ENCODE data around the gene PAK1. TPM values are rescaled to one million over a fixed set of nuclear protein-coding genes. Genes with fewer than 3 reads are reported as not detected.

PAK1 gene
- total and polyA plus RNA-seq, 9 of the 15 experiments (the other 6 are each of a cell fraction or from before 2014, with no cell fraction given), result 0.52 to 11.7 (median 1.9) TPM

DNA sequence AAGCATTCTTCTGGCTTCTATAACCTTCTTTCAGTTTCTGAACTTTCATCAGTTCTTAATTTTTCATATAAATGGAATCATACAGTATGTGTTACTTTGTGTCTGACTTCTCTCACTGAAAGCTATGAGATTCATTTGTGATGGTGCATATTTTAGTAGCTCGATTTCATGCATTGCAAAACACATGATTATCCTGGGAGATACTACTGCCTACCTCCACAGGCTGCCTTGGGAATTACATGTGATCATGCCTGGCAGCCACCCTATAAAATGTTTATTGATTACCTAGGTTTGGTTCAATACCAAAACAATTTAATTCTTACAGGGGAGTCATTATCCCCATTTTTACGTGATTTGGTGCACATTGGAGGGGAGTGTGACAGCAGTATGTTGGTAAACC is 34.1 kb upstream of the PAK1 start:
- 3% methylated on average over 2 of the region's 2 CpGs for WGBS (ENCODE audit: insufficient coverage, low coverage, missing lambda C conversion rate)
- in situ Hi-C loops (cut with MboI) (no loop called here), intact Hi-C loops (cut with micrococcal nuclease) (no loop called here)
- DNase-seq (ENCODE audit: extremely low read depth in 1 of 4, low spot score in 3 of 4) (no peak), FAIRE-seq (no peak), ATAC-seq (no peak)
- Histone ChIP-seq H3K4me3 (no peak overlapping the region), H3K9ac (ENCODE audit: insufficient read depth in 1 of 2, low read depth in 2 of 2, low read length in 2 of 2) (no peak overlapping the region), H2AFZ (ENCODE audit: low read depth, low read length) (no peak overlapping the region), H3K27ac (ENCODE audit: extremely low read depth, low read depth, low read length) (no peak overlapping the region), H4K20me1 (replicated peaks; ENCODE audit: control insufficient read depth, insufficient read depth, low read length) (no peaks in the 10 kb centered on the region), H3K36me3 (ENCODE audit: control insufficient read depth, insufficient read depth, low read length) (no peaks in the 10 kb centered on the region), H3K9me3 (replicated peaks; ENCODE audit: control insufficient read depth, insufficient read depth, low read depth, low read length) (no peaks in the 10 kb centered on the region), H3K4me1 (replicated peaks in 1 of 2; ENCODE audit: control insufficient read depth in 2 of 2, insufficient read depth in 2 of 2, low read length in 2 of 2) (no peaks in the 10 kb centered on the region), H3K9me1 (ENCODE audit: control insufficient read depth, insufficient read depth, low read length) (no peaks in the 10 kb centered on the region), H3K4me2 (ENCODE audit: insufficient read depth, low read length) (no peak overlapping the region), H3K27me3 (ENCODE audit: control insufficient read depth in 2 of 2, insufficient read depth in 2 of 2, low read length in 2 of 2) (peaks cover 0 to 11% of the 10 kb centered on the region in 2 experiments; a peak in 4 of 5 replicates), H3K79me2 (ENCODE audit: control insufficient read depth, insufficient read depth, low read length) (no peaks in the 10 kb centered on the region)
- ChIA-PET CTCF (ENCODE audit: low intra/inter-chr PET ratio) (interaction anchor here (0.6 kb wide), 1 partner anchor 23 kb away, joined by 3 read pairs; no protein-coding TSS in a partner anchor), POLR2A (no interaction called here)
- TF ChIP-seq SMC3 (conservative IDR thresholded peaks at IDR 0.05; ENCODE audit: insufficient read depth, low read depth, low read length) (no peak), ADNP (tag; IDR thresholded peaks at IDR 0.05) (no peak), HDAC1 (IDR thresholded peaks at IDR 0.05) (no peak), KLF1 (tag; IDR thresholded peaks at IDR 0.05) (no peak), U2AF1 (optimal IDR thresholded peaks at IDR 0.05; ENCODE audit: low read depth, low read length) (no peak), PHF8 (IDR thresholded peaks at IDR 0.05; ENCODE audit: borderline replicate concordance, low read length) (no peak), ZBTB2 (IDR thresholded peaks at IDR 0.05) (no peak), YBX1 (IDR thresholded peaks at IDR 0.05) (no peak), TSC22D4 (tag; IDR thresholded peaks at IDR 0.05) (no peak), FOXM1 (IDR thresholded peaks at IDR 0.05; ENCODE audit: low read depth) (no peak), FOXM1 (CRISPR knock-in tag; IDR thresholded peaks at IDR 0.05; ENCODE audit: low read depth) (no peak), CBFA2T2 (conservative IDR thresholded peaks at IDR 0.05) (no peak), FOXP1 (CRISPR knock-in tag; IDR thresholded peaks at IDR 0.05) (no peak), PCBP2 (IDR thresholded peaks at IDR 0.05; ENCODE audit: low read depth, low read length, poor library complexity, severe bottlenecking) (no peak), ZNF133 (CRISPR knock-in tag; IDR thresholded peaks at IDR 0.05) (no peak), ZNF696 (CRISPR knock-in tag; conservative IDR thresholded peaks at IDR 0.05) (no peak), IRF2 (CRISPR knock-in tag; IDR thresholded peaks at IDR 0.05) (no peak)
- TF ChIP-seq, protein P1, sequence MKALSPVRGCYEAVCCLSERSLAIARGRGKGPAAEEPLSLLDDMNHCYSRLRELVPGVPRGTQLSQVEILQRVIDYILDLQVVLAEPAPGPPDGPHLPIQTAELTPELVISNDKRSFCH (CRISPR knock-in tag; IDR thresholded peaks at IDR 0.05), result no peak
- TF ChIP-seq, protein P1 (tag; IDR thresholded peaks at IDR 0.05), result no peak
- TF ChIP-seq, protein P2, sequence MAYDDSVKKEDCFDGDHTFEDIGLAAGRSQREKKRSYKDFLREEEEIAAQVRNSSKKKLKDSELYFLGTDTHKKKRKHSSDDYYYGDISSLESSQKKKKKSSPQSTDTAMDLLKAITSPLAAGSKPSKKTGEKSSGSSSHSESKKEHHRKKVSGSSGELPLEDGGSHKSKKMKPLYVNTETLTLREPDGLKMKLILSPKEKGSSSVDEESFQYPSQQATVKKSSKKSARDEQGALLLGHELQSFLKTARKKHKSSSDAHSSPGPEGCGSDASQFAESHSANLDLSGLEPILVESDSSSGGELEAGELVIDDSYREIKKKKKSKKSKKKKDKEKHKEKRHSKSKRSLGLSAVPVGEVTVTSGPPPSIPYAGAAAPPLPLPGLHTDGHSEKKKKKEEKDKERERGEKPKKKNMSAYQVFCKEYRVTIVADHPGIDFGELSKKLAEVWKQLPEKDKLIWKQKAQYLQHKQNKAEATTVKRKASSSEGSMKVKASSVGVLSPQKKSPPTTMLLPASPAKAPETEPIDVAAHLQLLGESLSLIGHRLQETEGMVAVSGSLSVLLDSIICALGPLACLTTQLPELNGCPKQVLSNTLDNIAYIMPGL (CRISPR knock-in tag; IDR thresholded peaks at IDR 0.05), result no peak
- BruUV-seq (replicated peaks), result no TSS peak
